Placental epithelial cell (primary cell): ENCODE results near the gene TXLNA. TPM values are rescaled to one million over a fixed set of nuclear protein-coding genes. Genes with fewer than 3 reads are reported as not detected.

Experiments used
- total RNA-seq: library from RNA; depleted of rRNA; stranded (reverse); fragments of >200 nt; gene quantifications from 2 replicates; pipeline ENCODE4 v1.2.3, GENCODE V29; 2012

The TXLNA gene
- total RNA-seq: 53.4 and 62.5 TPM in 2 replicates

DNA sequence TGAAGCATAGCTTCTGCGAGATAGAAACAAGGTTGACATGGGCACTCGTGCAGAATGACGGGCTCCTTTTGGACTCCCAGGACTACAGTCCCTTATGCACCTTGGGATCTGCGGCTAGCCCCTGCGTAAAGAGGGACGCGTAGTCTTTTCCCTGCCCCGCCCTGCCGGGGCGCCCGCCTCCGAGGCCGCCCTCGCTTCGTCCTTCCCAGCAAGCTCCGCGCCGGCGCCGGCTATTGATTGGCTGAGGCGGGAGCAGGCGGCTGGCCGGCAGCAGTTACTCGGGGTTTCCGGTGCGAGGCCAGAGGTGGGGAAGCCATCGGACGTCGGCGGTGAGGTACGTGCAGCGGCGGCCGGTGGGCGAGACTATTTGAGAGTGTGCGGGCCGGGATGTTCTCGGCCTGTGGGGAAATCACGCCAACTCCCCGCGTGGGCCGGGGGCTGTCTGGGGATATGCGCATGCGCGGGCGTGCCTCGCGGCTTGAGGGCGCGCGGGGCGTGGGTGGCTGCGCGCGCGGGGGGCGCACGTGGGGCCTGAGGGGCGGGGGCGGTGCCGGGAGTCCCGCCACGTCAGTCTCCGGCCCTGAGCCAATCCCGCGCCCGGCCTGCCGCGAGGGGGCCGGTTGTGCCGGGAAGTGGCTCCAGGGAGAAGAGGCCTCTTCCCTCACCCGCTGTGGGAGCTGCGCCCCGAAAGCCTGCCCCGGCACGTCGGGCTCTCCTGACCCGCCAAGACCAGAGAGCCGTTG, at the start of gene TXLNA:
TXLNA (plus strand) TSS at position 233 of the 743 bp plus-strand sequence. CDS start 671 bp downstream, outside the sequence.

DNA sequence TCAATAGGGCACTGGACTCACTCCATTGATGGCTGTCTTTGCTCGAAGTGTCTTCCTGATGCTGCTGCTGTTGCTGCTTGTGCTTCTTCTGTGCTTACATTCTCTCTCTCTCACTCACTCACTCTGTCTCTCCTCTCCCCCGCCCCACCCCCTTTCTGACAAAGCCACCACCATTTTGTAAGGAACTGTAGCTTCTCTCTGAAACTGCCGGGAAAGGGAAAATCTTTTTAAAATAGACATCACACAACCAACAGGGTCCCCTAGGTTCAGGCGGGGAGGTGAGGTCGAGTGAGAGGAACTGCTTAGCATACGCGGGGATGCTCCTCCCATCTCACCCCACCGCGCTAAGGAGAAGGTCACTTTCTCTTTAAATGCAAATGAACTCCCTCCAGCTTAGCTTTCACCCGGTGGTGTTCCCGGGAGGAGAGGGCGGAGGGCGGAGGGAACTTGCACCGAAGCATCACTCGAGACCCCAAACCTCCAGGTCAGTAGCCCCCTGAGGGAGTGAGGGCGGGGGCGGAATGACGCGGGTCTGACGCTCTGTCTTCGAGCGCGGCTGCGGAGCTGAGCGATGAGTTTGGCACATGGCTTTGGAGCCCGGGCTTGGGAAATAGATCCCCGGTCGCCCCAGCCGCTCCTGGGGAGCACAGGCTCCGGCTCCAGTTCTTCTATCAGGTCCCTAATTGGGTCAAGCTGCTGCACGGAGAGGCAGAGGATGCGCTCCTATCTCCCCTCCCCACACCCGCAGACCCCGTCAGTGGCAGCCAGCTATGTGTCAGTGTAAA, 20.9 kb downstream of the TXLNA start, which contains the start of gene CCDC28B:
CCDC28B (plus strand) TSS at position 370 of the 785 bp plus-strand sequence. CDS start 1,341 bp downstream, outside the sequence.

DNA sequence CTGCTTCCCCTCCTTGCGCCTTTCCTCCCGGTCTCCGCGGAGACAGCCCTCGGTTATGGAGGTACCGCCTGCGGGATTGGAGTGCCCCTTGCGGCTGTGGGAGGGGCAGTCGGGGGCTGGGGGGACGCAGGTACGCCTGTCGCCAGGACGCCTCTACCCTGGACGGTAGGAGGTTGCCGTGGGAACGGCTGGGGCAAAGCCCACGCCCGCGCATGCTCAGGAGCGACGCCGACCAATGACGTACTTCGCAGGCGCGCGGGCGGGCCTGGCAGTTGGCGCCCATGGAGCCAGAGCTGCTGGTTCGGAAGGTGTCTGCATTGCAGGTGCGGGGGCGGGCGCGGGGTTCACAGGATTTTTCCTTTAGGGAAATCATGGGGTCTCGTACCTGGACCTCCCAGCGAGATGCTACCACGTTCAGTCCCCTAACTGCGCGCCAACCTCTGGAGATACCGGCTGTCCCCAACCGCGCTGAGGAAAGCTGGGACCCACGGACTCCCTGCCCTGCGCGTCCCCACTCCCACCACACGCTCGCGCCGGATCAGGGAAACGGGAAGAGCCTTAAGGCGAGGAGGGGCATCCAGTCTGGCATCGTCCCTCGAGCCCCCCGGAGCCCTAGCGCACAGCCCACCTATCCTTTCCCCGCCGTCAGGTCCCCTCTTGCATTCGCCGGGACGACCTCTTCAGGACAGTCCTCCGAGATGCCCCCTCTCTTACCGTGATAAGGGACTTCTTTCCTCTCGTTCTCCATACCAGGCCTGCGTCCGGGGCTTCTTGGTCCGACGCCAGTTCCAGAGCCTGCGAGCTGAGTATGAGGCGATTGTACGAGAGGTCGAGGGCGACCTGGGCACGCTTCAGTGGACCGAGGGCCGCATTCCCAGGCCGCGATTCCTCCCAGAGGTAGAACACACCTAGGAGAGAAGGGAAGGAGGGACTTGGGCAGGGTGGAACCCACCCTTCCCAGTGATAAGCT, 26.2 kb downstream of the TXLNA start, which contains the start of gene IQCC:
IQCC (plus strand) TSS at position 271 of the 970 bp plus-strand sequence; CDS start at position 282, 11 bp downstream.

DNA sequence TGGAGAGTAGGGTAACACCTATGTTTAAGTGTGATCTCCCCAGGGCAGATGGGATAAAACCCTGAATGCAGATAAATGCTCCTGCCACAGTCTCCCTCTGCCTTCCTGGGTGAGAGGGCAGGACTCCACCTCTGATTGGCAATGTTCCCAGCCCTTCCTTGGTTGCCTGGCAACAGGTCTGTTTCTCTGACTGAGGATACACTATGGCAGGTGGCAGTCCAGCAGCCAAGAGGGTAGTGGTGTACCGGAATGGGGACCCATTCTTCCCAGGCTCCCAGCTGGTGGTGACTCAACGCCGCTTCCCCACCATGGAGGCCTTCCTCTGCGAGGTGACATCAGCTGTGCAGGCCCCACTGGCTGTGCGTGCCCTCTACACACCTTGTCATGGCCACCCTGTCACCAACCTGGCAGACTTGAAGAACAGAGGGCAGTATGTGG, 29.4 kb downstream of the TXLNA start, which contains the start of gene DCDC2B:
DCDC2B (plus strand) TSS at position 199 of the 438 bp plus-strand sequence; CDS start at position 204, 5 bp downstream.

DNA sequence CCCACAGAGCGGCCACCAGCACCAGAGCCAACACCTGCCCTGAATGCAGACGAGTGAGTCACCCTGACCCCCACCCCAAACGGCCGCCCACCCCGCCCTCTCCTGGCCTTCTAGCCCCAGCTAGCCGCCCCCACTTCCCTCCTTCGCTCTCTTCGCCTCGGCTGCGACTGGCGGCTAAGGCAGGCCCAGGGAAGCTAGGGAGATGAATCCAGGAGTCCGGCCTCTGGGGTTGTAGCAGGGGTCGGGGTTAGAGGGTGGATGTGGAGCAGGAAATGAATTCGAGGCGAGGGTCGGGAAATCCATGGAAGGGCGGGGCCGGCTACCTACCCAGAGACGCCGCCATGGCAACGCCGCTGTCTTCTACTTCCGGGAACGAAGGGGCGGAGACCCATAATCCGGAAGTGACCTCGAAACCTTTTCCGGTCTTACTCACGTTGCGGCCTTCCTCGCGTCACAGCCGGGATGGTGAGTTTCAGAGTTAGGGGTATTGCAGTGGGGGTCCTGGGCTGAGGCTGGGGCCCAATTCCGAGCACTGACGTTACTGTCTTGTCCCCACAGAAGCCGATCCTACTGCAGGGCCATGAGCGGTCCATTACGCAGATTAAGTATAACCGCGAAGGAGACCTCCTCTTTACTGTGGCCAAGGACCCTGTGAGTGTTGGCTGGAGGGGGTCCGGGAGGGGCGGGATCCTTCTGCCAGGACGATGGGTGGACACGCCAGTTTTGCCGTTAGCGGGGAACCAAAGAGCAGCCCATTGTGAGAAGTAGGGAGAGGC, 42.7 kb downstream of the TXLNA start, which contains the start of the genes EIF3I and TMEM234:
EIF3I (plus strand) TSS at position 428 of the 776 bp plus-strand sequence; CDS start at position 463, 35 bp downstream.
TMEM234 (minus strand) TSS at position 374 of the 776 bp plus-strand sequence; CDS start at position 343, 31 bp downstream.

DNA sequence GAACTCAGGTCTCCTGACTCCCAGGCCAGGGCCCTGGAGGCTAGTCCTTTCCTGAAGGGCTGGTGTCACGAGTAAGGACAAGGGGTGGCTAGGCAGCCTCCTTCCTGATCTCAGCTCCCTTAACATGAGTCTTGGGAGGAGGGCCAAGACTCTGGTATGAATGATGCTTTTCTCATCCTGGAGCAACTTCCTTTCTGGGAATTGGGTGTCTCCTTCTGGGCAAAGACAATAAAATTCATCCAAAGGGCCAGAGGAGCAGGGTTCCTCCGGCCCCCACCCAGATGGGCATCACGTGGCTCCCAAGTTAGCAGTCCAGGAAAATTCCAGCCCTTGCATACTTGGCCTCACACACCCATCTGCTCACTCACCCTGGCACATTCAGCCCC, 67.4 kb downstream of the TXLNA start, which contains the start of gene FAM167B:
FAM167B (plus strand) TSS at position 335 of the 386 bp plus-strand sequence. CDS start 200 bp downstream, outside the sequence.

Other genes with a start within 250 kb of the TXLNA start
- 168 and 335 TPM in 2 replicates for gene PTP4A2, start 241.3 kb upstream of the TXLNA start, total RNA-seq
- gene KHDRBS1, start 165.8 kb upstream of the TXLNA start, total RNA-seq: 49.5 and 52.6 TPM in 2 replicates
- gene TMEM39B, start 106.7 kb upstream of the TXLNA start, total RNA-seq: 6.3 and 8.9 TPM in 2 replicates
- 40.0 and 65.5 TPM in 2 replicates for gene KPNA6, start 71.6 kb upstream of the TXLNA start, total RNA-seq
- 12.5 and 18.1 TPM in 2 replicates for gene CCDC28B, start 20.9 kb downstream of the TXLNA start, total RNA-seq
- gene IQCC, start 26.0 kb downstream of the TXLNA start, total RNA-seq: 0.54 and 0.79 TPM in 2 replicates
- gene DCDC2B, start 29.4 kb downstream of the TXLNA start, total RNA-seq: not detected in 2 replicates
- 19.4 and 29.1 TPM in 2 replicates for gene TMEM234, start 42.7 kb downstream of the TXLNA start, total RNA-seq
- gene EIF3I, start 42.7 kb downstream of the TXLNA start, total RNA-seq: 163 and 360 TPM in 2 replicates
- gene FAM167B, start 67.5 kb downstream of the TXLNA start, total RNA-seq: 1.2 TPM in 1 of 2 replicates, not detected in the other
- gene LCK, start 71.6 kb downstream of the TXLNA start, total RNA-seq: 1.2 and 2.4 TPM in 2 replicates
- 72.1 and 80.5 TPM in 2 replicates for gene HDAC1, start 112.4 kb downstream of the TXLNA start, total RNA-seq
- 11.0 and 43.6 TPM in 2 replicates for gene MARCKSL1, start 156.6 kb downstream of the TXLNA start, total RNA-seq
- 2.4 and 3.9 TPM in 2 replicates for gene FAM229A, start 182.8 kb downstream of the TXLNA start, total RNA-seq
- gene TSSK3, start 182.9 kb downstream of the TXLNA start, total RNA-seq: 0.39 TPM in 1 of 2 replicates, not detected in the other
- 68.7 and 76.1 TPM in 2 replicates for gene BSDC1, start 214.8 kb downstream of the TXLNA start, total RNA-seq